ENCODE results near the gene RRP36.

RRP36 gene

GRCh38 chr6:42981836-42982235 lies 39.6 kb upstream of the RRP36 start:
- Histone ChIP-seq H3K4me3 (ENCODE audit: low read length in 2 of 2) (no peak overlapping the region), H3K23ac (ENCODE audit: low read depth, low read length, poor library complexity) (no peak overlapping the region), H4K8ac (ENCODE audit: low read depth, low read length) (no peak overlapping the region), H3K18ac (ENCODE audit: low read length) (no peak overlapping the region), H3K4me2 (ENCODE audit: insufficient read depth, low read length, poor library complexity, severe bottlenecking) (no peak overlapping the region), H3K9me3 (replicated peaks in 1 of 2; ENCODE audit: control insufficient read depth in 2 of 2, insufficient read depth in 1 of 2, low read depth in 1 of 2, low read length in 2 of 2) (no peaks in the 10 kb centered on the region), H2BK5ac (ENCODE audit: low read length) (no peak overlapping the region), H4K91ac (ENCODE audit: low read depth, low read length, poor library complexity) (no peak overlapping the region), H3K27me3 (ENCODE audit: control insufficient read depth in 3 of 3, insufficient read depth in 3 of 3, low read depth in 1 of 3, low read length in 3 of 3) (no peaks in the 10 kb centered on the region), H2AFZ (ENCODE audit: low read length) (no peak overlapping the region), H3K14ac (ENCODE audit: low read length) (no peak overlapping the region), H2BK120ac (ENCODE audit: low read depth, low read length) (no peak overlapping the region), H3K9ac (ENCODE audit: low read depth, low read length, poor library complexity) (no peak overlapping the region), H3K36me3 (replicated peaks in 1 of 2; ENCODE audit: control insufficient read depth in 2 of 2, insufficient read depth in 2 of 2, low read length in 2 of 2) (peaks cover 0 to 5% of the 10 kb centered on the region in 2 donors), H2BK12ac (ENCODE audit: low read length) (no peak overlapping the region), H3K27ac (replicated peaks; ENCODE audit: low read length) (no peak overlapping the region), H3K79me1 (ENCODE audit: low read depth, low read length) (peaks cover 5% of the 10 kb centered on the region), H2AK5ac (ENCODE audit: low read depth, low read length) (no peak overlapping the region), H3K4ac (ENCODE audit: low read length) (no peak overlapping the region), H2BK15ac (ENCODE audit: low read length) (no peak overlapping the region), H3K4me1 (ENCODE audit: control insufficient read depth in 2 of 2, insufficient read depth in 1 of 2, low read depth in 1 of 2, low read length in 2 of 2) (peaks cover 9 to 12% of the 10 kb centered on the region in 2 donors)
- DNase-seq (ENCODE audit: low spot score): no peak
- 100% methylated on average over 2 of the region's 5 CpGs; no CpG with 5 or more reads in 1 of the 2 donors for WGBS, 2 donors (ENCODE audit: extremely low coverage in 2 of 2, insufficient read length in 2 of 2, insufficient replicate concordance in 1 of 2)

GRCh38 chr6:42984001-42984923 lies 37.2 kb upstream of the RRP36 start, which contains the start of gene PPP2R5D:
Gene PPP2R5D, plus strand, starts transcription at chr6:42984570. Its CDS starts 108 bp downstream, at chr6:42984678.
- Histone ChIP-seq H3K4me2 (ENCODE audit: insufficient read depth, low read length, poor library complexity, severe bottlenecking) (peak within 1 kb of the TSS; percentile 73), H3K4ac (ENCODE audit: low read length) (no peak within 1 kb of the TSS), H2BK12ac (ENCODE audit: low read length) (no peak within 1 kb of the TSS), H3K27ac (replicated peaks; ENCODE audit: low read length) (peak within 1 kb of the TSS; percentile 86), H3K36me3 (replicated peaks in 1 of 2; ENCODE audit: control insufficient read depth in 2 of 2, insufficient read depth in 2 of 2, low read length in 2 of 2) (peaks cover 5 to 29% of the 10 kb centered on the region in 2 donors), H2AK5ac (ENCODE audit: low read depth, low read length) (peak within 1 kb of the TSS; percentile 67), H2BK5ac (ENCODE audit: low read length) (peak within 1 kb of the TSS; percentile 1), H3K9me3 (replicated peaks in 1 of 2; ENCODE audit: control insufficient read depth in 2 of 2, insufficient read depth in 1 of 2, low read depth in 1 of 2, low read length in 2 of 2) (no peaks in the 10 kb centered on the region), H2BK120ac (ENCODE audit: low read depth, low read length) (no peak within 1 kb of the TSS), H3K18ac (ENCODE audit: low read length) (peak within 1 kb of the TSS; percentile 95), H3K4me1 (ENCODE audit: control insufficient read depth in 2 of 2, insufficient read depth in 1 of 2, low read depth in 1 of 2, low read length in 2 of 2) (peaks cover 8% of the 10 kb centered on the region in 2 donors), H3K23ac (ENCODE audit: low read depth, low read length, poor library complexity) (peak within 1 kb of the TSS; percentile 66), H3K4me3 (ENCODE audit: low read length in 2 of 2) (peak within 1 kb of the TSS; percentile 64 to 91), H3K27me3 (ENCODE audit: control insufficient read depth in 3 of 3, insufficient read depth in 3 of 3, low read depth in 1 of 3, low read length in 3 of 3) (no peaks in the 10 kb centered on the region), H2BK15ac (ENCODE audit: low read length) (no peak within 1 kb of the TSS), H3K14ac (ENCODE audit: low read length) (peak within 1 kb of the TSS; percentile 65), H3K79me1 (ENCODE audit: low read depth, low read length) (peaks cover 3% of the 10 kb centered on the region), H2AFZ (ENCODE audit: low read length) (peak within 1 kb of the TSS; percentile 94), H3K9ac (ENCODE audit: low read depth, low read length, poor library complexity) (peak within 1 kb of the TSS; percentile 85), H4K91ac (ENCODE audit: low read depth, low read length, poor library complexity) (no peak within 1 kb of the TSS), H4K8ac (ENCODE audit: low read depth, low read length) (no peak within 1 kb of the TSS)
- DNase-seq (ENCODE audit: low spot score): peak; percentile 98
- no CpG with 5 or more reads among the region's 59 CpGs for WGBS, 2 donors (ENCODE audit: extremely low coverage in 2 of 2, insufficient read length in 2 of 2, insufficient replicate concordance in 1 of 2)

DNA sequence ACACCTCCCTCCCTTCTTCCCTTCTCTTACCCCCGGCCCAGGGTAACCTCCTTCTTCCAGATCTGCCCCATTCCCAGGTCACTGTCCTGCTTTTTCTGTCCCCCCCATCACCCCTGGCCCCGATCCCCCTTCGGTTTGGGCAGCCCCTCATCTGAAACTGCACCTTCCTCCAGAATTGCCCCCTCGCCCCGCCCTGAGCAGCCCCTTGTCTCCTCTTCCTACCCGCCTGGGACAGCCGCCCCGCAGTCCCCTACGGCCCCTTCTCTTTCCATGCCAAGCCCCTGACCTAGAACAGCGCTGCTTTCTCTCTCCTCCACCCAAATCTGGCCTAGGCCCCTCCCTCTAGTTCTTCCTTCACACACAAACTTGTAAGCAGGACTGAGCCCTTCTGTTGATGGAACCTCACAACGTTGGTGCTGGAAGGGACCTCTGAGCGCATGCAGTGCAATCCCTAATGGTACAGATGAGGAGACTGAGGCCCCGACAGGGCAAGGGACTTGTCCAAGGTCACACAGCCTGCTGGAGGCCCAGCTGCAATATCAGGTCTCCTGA lies 36.4 kb upstream of the RRP36 start:
- Histone ChIP-seq H3K4me2 (ENCODE audit: insufficient read depth, low read length, poor library complexity, severe bottlenecking) (peak overlapping the region; percentile 66), H3K79me1 (ENCODE audit: low read depth, low read length) (peaks cover 3% of the 10 kb centered on the region), H3K4ac (ENCODE audit: low read length) (no peak overlapping the region), H3K4me1 (ENCODE audit: control insufficient read depth in 2 of 2, insufficient read depth in 1 of 2, low read depth in 1 of 2, low read length in 2 of 2) (peaks cover 6% of the 10 kb centered on the region in 2 donors), H4K91ac (ENCODE audit: low read depth, low read length, poor library complexity) (no peak overlapping the region), H2AK5ac (ENCODE audit: low read depth, low read length) (peak overlapping the region; percentile 67), H3K27me3 (ENCODE audit: control insufficient read depth in 3 of 3, insufficient read depth in 3 of 3, low read depth in 1 of 3, low read length in 3 of 3) (no peaks in the 10 kb centered on the region), H3K9ac (ENCODE audit: low read depth, low read length, poor library complexity) (peak overlapping the region; percentile 85), H3K4me3 (ENCODE audit: low read length in 2 of 2) (peak overlapping the region; percentile 64 to 91), H2BK12ac (ENCODE audit: low read length) (no peak overlapping the region), H3K14ac (ENCODE audit: low read length) (peak overlapping the region; percentile 65), H3K18ac (ENCODE audit: low read length) (peak overlapping the region; percentile 95), H3K27ac (replicated peaks; ENCODE audit: low read length) (no peak overlapping the region), H3K23ac (ENCODE audit: low read depth, low read length, poor library complexity) (peak overlapping the region; percentile 34), H3K36me3 (replicated peaks in 1 of 2; ENCODE audit: control insufficient read depth in 2 of 2, insufficient read depth in 2 of 2, low read length in 2 of 2) (peaks cover 11 to 37% of the 10 kb centered on the region in 2 donors), H3K9me3 (replicated peaks in 1 of 2; ENCODE audit: control insufficient read depth in 2 of 2, insufficient read depth in 1 of 2, low read depth in 1 of 2, low read length in 2 of 2) (no peaks in the 10 kb centered on the region), H2AFZ (ENCODE audit: low read length) (peak overlapping the region; percentile 94), H4K8ac (ENCODE audit: low read depth, low read length) (no peak overlapping the region), H2BK5ac (ENCODE audit: low read length) (no peak overlapping the region), H2BK120ac (ENCODE audit: low read depth, low read length) (no peak overlapping the region), H2BK15ac (ENCODE audit: low read length) (no peak overlapping the region)
- no peak for DNase-seq (ENCODE audit: low spot score)
- WGBS, 2 donors (ENCODE audit: extremely low coverage in 2 of 2, insufficient read length in 2 of 2, insufficient replicate concordance in 1 of 2): no CpG with 5 or more reads among the region's 13 CpGs
